T-cell (primary cell): ENCODE results near the gene KCNJ12. TPM values are rescaled to one million over a fixed set of nuclear protein-coding genes. Genes with fewer than 3 reads are reported as not detected.
"Not testable (repeated sequence)": the region's sequence is repeated elsewhere in the genome, so short reads cannot be mapped to it uniquely, and the experiment has no call there.

Source experiments
- ATAC-seq, 4 experiments: fragments of 200-7000 bp in 3 of 4; fragments of 150-1000 bp in 1 of 4; cut with Tn5 transposase; replicated peaks in 1 of 4; 1 replicate in 3 of 4; 2 replicates in 1 of 4; pipeline ENCODE4 v1.10.0; 2021; ENCODE audit warnings: moderate library complexity in 3 of 4, mild to moderate bottlenecking in 2 of 4, moderate number of reproducible peaks in 1 of 4
- CTCF ChIA-PET, 2 donors: fragments of 300-600 bp; sonication (Branson Sonifier 250); formaldehyde crosslinking; loops; one replicate each; lab custom pipeline; 2022; ENCODE audit warnings: antibody characterized with exemption in 2 of 2; lab: Charles Lee
- POLR2A ChIA-PET, 2 donors: fragments of 300-600 bp; sonication (Branson Sonifier 250); formaldehyde crosslinking; loops; one replicate each; lab custom pipeline; 2022; ENCODE audit warnings: antibody characterized with exemption in 2 of 2; lab: Charles Lee
- DNase-seq, 35 experiments: peaks; one replicate each; pipeline versions ENCODE4 v3.0.0 to v3.0.0-alpha.2; 2013 to 2023
- H3K27ac ChIP-seq: one replicate; pipeline ENCODE4 v1.5.1; 2013; ENCODE audit warnings: low read length
- H3K27me3 ChIP-seq, 2 experiments: replicated peaks in 1 of 2; 1 replicate in 1 of 2; 2 replicates in 1 of 2; pipeline versions ENCODE4 v1.6.1 to v1.7.0; 2013; ENCODE audit warnings: low read length in 1 of 2, mixed read lengths in 1 of 2; ENCODE audit not compliant: control insufficient read depth in 2 of 2, insufficient read depth in 2 of 2; ENCODE audit errors: extremely low read depth in 1 of 2
- H3K36me3 ChIP-seq, 2 donors: 1 replicate in 1 of 2; 2 replicates in 1 of 2; pipeline versions ENCODE4 v1.6.1 to v1.7.0; 2013; ENCODE audit warnings: low read length in 1 of 2; ENCODE audit not compliant: control insufficient read depth in 2 of 2, insufficient read depth in 1 of 2; ENCODE audit errors: extremely low read depth in 1 of 2
- H3K4me1 ChIP-seq, 2 experiments: 1 replicate in 1 of 2; 2 replicates in 1 of 2; pipeline versions ENCODE4 v1.6.1 to v1.7.0; 2013; ENCODE audit warnings: low read length in 2 of 2, mixed read lengths in 1 of 2; ENCODE audit not compliant: insufficient read depth in 2 of 2, control insufficient read depth in 1 of 2; ENCODE audit errors: extremely low read depth in 1 of 2
- H3K4me3 ChIP-seq, 2 donors: 1 replicate in 1 of 2; 2 replicates in 1 of 2; pipeline versions ENCODE4 v1.5.1 to v1.7.0; 2013; ENCODE audit warnings: mild to moderate bottlenecking in 2 of 2, low read length in 1 of 2, moderate library complexity in 1 of 2; ENCODE audit not compliant: control insufficient read depth in 1 of 2; ENCODE audit errors: extremely low read depth in 1 of 2
- H3K9me3 ChIP-seq: 2 replicates; pipeline ENCODE4 v1.7.0; 2013
- H3K27ac Mint-ChIP-seq, 2 donors: one replicate each; pipeline ENCODE4 v1.8.0; 2020 to 2021; ENCODE audit warnings: mild to moderate bottlenecking in 2 of 2, mixed read lengths in 2 of 2
- H3K27me3 Mint-ChIP-seq, 2 donors: one replicate each; pipeline ENCODE4 v1.8.0; 2021 to 2022; ENCODE audit warnings: mixed read lengths in 2 of 2
- H3K36me3 Mint-ChIP-seq: one replicate; pipeline ENCODE4 v1.8.0; 2021; ENCODE audit warnings: mixed read lengths
- H3K4me1 Mint-ChIP-seq, 3 donors: one replicate each; pipeline ENCODE4 v1.8.0; 2020 to 2022; ENCODE audit warnings: mixed read lengths in 3 of 3, mild to moderate bottlenecking in 1 of 3
- H3K4me3 Mint-ChIP-seq, 3 donors: one replicate each; pipeline ENCODE4 v1.8.0; 2020 to 2022; ENCODE audit warnings: mild to moderate bottlenecking in 3 of 3, mixed read lengths in 3 of 3, moderate library complexity in 3 of 3
- H3K9me3 Mint-ChIP-seq, 3 donors: one replicate each; pipeline ENCODE4 v1.8.0; 2020 to 2022; ENCODE audit warnings: mixed read lengths in 3 of 3
- WGBS: methylation state at CpG from one replicate; pipeline ENCODE4 v1.1.5; 2013; ENCODE audit warnings: missing lambda C conversion rate; ENCODE audit not compliant: insufficient coverage; 5-methylcytosine and 5-hydroxymethylcytosine counted together
- total RNA-seq, 35 experiments: library from RNA in 6 of 35; stranded (reverse) in 6 of 35; fragments of 120-200 nt in 1 of 35; gene quantifications; one replicate each; pipeline versions ENCODE4 v1.2.1 to v1.2.4 and lab custom pipeline; 2013 to 2026

The KCNJ12 gene
- total RNA-seq, 5 donors from 2014 or later (not counting 1 experiment from before 2014, with no cell fraction given), result 0.03 to 0.23 (median 0.10) TPM

- no peak overlapping the region for H3K27ac Mint-ChIP-seq
- H3K4me1 ChIP-seq, result no peaks in the 10 kb centered on the region
- WGBS, result 84% methylated on average over 21 of the region's 28 CpGs
- H3K9me3 ChIP-seq, result no peaks in the 10 kb centered on the region
- DNase-seq (no peak), ATAC-seq (no peak)
- H3K4me3 ChIP-seq, result no peak overlapping the region
- no peaks in the 10 kb centered on the region for H3K4me1 Mint-ChIP-seq
- H3K27me3 ChIP-seq, result peaks cover 0 to 11% of the 10 kb centered on the region in 2 experiments
- CTCF ChIA-PET, result no interaction called here
- POLR2A ChIA-PET, result interaction anchor here in 1 of 2 donors (0.6 kb wide), 1 partner anchor 303 kb away, joined by 5 read pairs; no protein-coding TSS in a partner anchor
- H3K36me3 Mint-ChIP-seq, result no peaks in the 10 kb centered on the region
- H3K27me3 Mint-ChIP-seq, result peaks cover 0 to 2% of the 10 kb centered on the region in 2 donors
- no peak overlapping the region for H3K27ac ChIP-seq
- no peaks in the 10 kb centered on the region for H3K36me3 ChIP-seq
- H3K4me3 Mint-ChIP-seq, result no peak overlapping the region
- no peaks in the 10 kb centered on the region for H3K9me3 Mint-ChIP-seq
Measured at GRCh38 chr17:21397341-21398190, 21.4 kb downstream of the KCNJ12 start.

GRCh38 chr17:21399474-21400186, 23.5 kb downstream of the KCNJ12 start:
- DNase-seq (no peak), ATAC-seq (no peak)
- no peaks in the 10 kb centered on the region for H3K36me3 Mint-ChIP-seq
- H3K4me1 ChIP-seq, result no peaks in the 10 kb centered on the region
- H3K36me3 ChIP-seq, result no peaks in the 10 kb centered on the region
- CTCF ChIA-PET, result interaction anchor here in 1 of 2 donors (0.5 kb wide), 1 partner anchor 1677 kb away, joined by 3 read pairs; no protein-coding TSS in a partner anchor
- 94% methylated on average over 11 of the region's 13 CpGs for WGBS
- H3K9me3 ChIP-seq, result no peaks in the 10 kb centered on the region
- no peak overlapping the region for H3K27ac ChIP-seq
- H3K9me3 Mint-ChIP-seq, result no peaks in the 10 kb centered on the region
- H3K27ac Mint-ChIP-seq, result no peak overlapping the region
- no peak overlapping the region for H3K4me3 Mint-ChIP-seq
- no peaks in the 10 kb centered on the region for H3K27me3 Mint-ChIP-seq
- POLR2A ChIA-PET, result no interaction called here
- H3K4me1 Mint-ChIP-seq, result no peaks in the 10 kb centered on the region
- H3K27me3 ChIP-seq, result peaks cover 0 to 4% of the 10 kb centered on the region in 2 experiments
- no peak overlapping the region for H3K4me3 ChIP-seq

- H3K27me3 Mint-ChIP-seq, DNase-seq, H3K27ac ChIP-seq, H3K4me3 Mint-ChIP-seq, H3K9me3 ChIP-seq, CTCF ChIA-PET, H3K4me3 ChIP-seq, ATAC-seq, H3K4me1 ChIP-seq, H3K4me1 Mint-ChIP-seq, H3K36me3 Mint-ChIP-seq, POLR2A ChIA-PET, H3K27ac Mint-ChIP-seq, H3K27me3 ChIP-seq, H3K9me3 Mint-ChIP-seq, H3K36me3 ChIP-seq: not testable (repeated sequence)
- 83% methylated on average over 5 of the region's 9 CpGs for WGBS
Measured at GRCh38 chr17:21400187-21400569, 24.0 kb downstream of the KCNJ12 start.

GRCh38 chr17:21400816-21401593, 24.8 kb downstream of the KCNJ12 start:
- ATAC-seq (no peak), DNase-seq (no peak)
- ChIA-PET POLR2A (no interaction called here), CTCF (no interaction called here)
- no peaks in the 10 kb centered on the region for H3K9me3 Mint-ChIP-seq
- H3K27me3 ChIP-seq, result peaks cover 0 to 4% of the 10 kb centered on the region in 2 experiments
- H3K4me3 Mint-ChIP-seq, result no peak overlapping the region
- WGBS, result 75% methylated on average over 4 of the region's 15 CpGs
- no peak overlapping the region for H3K27ac ChIP-seq
- H3K36me3 Mint-ChIP-seq, result no peaks in the 10 kb centered on the region
- no peaks in the 10 kb centered on the region for H3K4me1 ChIP-seq
- no peaks in the 10 kb centered on the region for H3K9me3 ChIP-seq
- no peaks in the 10 kb centered on the region for H3K36me3 ChIP-seq
- H3K27me3 Mint-ChIP-seq, result no peaks in the 10 kb centered on the region
- H3K4me1 Mint-ChIP-seq, result no peaks in the 10 kb centered on the region
- no peak overlapping the region for H3K4me3 ChIP-seq
- no peak overlapping the region for H3K27ac Mint-ChIP-seq

GRCh38 chr17:21402166-21402571, 26.0 kb downstream of the KCNJ12 start:
- POLR2A ChIA-PET, H3K27ac ChIP-seq, DNase-seq, H3K27me3 Mint-ChIP-seq, H3K27ac Mint-ChIP-seq, CTCF ChIA-PET, H3K36me3 ChIP-seq, H3K27me3 ChIP-seq, H3K36me3 Mint-ChIP-seq, H3K4me3 ChIP-seq, H3K4me3 Mint-ChIP-seq, ATAC-seq, H3K4me1 Mint-ChIP-seq, H3K9me3 Mint-ChIP-seq, H3K9me3 ChIP-seq, H3K4me1 ChIP-seq: not testable (repeated sequence)
- WGBS, result 71% methylated on average over 8 of the region's 8 CpGs

- H3K4me3 Mint-ChIP-seq, CTCF ChIA-PET, H3K36me3 Mint-ChIP-seq, H3K9me3 ChIP-seq, H3K4me3 ChIP-seq, H3K4me1 Mint-ChIP-seq, H3K27me3 Mint-ChIP-seq, H3K9me3 Mint-ChIP-seq, H3K27ac Mint-ChIP-seq, ATAC-seq, H3K36me3 ChIP-seq, DNase-seq, H3K27me3 ChIP-seq, H3K27ac ChIP-seq, H3K4me1 ChIP-seq: not testable (repeated sequence)
- 100% methylated on average over 1 of the region's 3 CpGs for WGBS
- POLR2A ChIA-PET, result interaction anchor here in 1 of 2 donors (0.6 kb wide), 1 partner anchor 852 kb away, joined by 8 read pairs; no protein-coding TSS in a partner anchor
Measured at GRCh38 chr17:21402926-21403325, 26.8 kb downstream of the KCNJ12 start.
